HL-60 (cell line): ENCODE results near the gene NOD2.

ENCODE experiments used
- DNase-seq, 2 experiments: peaks; one replicate each; pipeline ENCODE4 v3.0.0-alpha.2; 2010 to 2020; ENCODE audit warnings: low read depth in 1 of 2, low spot score in 1 of 2
- H3K27ac ChIP-seq: fragments of 250-450 bp; sonication (Bioruptor Pico); replicated peaks from 2 replicates; pipeline ENCODE4 v1.5.1; 2020; ENCODE audit warnings: mild to moderate bottlenecking, moderate library complexity
- H3K27me3 ChIP-seq: fragments of 250-450 bp; sonication (Bioruptor Pico); 2 replicates; pipeline ENCODE4 v1.5.1; 2021; ENCODE audit warnings: mild to moderate bottlenecking, moderate library complexity; ENCODE audit not compliant: insufficient read depth, poor library complexity, severe bottlenecking
- H3K4me3 ChIP-seq: replicated peaks from 2 replicates; pipeline ENCODE4 v1.5.1; 2011; ENCODE audit warnings: mild to moderate bottlenecking, control low read depth, low read length; ENCODE audit not compliant: insufficient read depth
- GABPA ChIP-seq: IDR thresholded peaks from 2 replicates; pipeline ENCODE4 v1.6.1; 2012; ENCODE audit warnings: low read depth
- POLR2AphosphoS5 ChIP-seq: IDR thresholded peaks from 2 replicates; pipeline ENCODE4 v1.6.1; 2012; ENCODE audit warnings: low read depth
- SPI1 ChIP-seq: IDR thresholded peaks from 2 replicates; pipeline ENCODE4 v1.6.1; 2012; ENCODE audit warnings: low read depth, mild to moderate bottlenecking, borderline replicate concordance
- TF ChIP-seq, protein P1 (sequence below): IDR thresholded peaks from 2 replicates; pipeline ENCODE4 v1.6.1; 2012; ENCODE audit warnings: low read depth; ENCODE audit not compliant: insufficient replicate concordance
- TF ChIP-seq, protein P2 (sequence below): IDR thresholded peaks from one replicate; pipeline ENCODE4 v1.5.1; 2011; ENCODE audit warnings: low read length, control low read depth, inconsistent platforms; ENCODE audit not compliant: insufficient read depth

Gene NOD2

DNA sequence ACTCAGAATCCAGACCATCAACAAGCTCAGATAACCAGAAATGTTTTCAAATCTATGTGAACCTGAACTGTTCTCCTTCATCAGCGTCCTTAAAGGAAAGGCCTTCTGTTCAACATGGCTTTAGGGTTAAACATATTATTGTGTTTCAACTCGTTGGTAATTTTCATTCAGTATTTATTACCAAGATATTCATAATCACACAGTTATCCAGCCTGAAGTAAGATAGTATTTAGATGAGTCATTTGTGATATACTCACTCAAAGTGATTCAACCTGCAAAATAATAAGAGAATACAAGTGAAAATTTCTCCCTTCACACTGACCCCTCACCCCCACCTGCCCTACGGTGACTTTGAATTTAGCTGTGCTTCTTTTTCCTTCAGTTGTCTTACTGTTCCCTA lies 51.5 kb downstream of the NOD2 start:
- DNase-seq: no peak
- Histone ChIP-seq H3K4me3 (no peak overlapping the region), H3K27ac (no peak overlapping the region), H3K27me3 (no peaks in the 10 kb centered on the region)
- TF ChIP-seq GABPA: no peak
- TF ChIP-seq, protein P1, sequence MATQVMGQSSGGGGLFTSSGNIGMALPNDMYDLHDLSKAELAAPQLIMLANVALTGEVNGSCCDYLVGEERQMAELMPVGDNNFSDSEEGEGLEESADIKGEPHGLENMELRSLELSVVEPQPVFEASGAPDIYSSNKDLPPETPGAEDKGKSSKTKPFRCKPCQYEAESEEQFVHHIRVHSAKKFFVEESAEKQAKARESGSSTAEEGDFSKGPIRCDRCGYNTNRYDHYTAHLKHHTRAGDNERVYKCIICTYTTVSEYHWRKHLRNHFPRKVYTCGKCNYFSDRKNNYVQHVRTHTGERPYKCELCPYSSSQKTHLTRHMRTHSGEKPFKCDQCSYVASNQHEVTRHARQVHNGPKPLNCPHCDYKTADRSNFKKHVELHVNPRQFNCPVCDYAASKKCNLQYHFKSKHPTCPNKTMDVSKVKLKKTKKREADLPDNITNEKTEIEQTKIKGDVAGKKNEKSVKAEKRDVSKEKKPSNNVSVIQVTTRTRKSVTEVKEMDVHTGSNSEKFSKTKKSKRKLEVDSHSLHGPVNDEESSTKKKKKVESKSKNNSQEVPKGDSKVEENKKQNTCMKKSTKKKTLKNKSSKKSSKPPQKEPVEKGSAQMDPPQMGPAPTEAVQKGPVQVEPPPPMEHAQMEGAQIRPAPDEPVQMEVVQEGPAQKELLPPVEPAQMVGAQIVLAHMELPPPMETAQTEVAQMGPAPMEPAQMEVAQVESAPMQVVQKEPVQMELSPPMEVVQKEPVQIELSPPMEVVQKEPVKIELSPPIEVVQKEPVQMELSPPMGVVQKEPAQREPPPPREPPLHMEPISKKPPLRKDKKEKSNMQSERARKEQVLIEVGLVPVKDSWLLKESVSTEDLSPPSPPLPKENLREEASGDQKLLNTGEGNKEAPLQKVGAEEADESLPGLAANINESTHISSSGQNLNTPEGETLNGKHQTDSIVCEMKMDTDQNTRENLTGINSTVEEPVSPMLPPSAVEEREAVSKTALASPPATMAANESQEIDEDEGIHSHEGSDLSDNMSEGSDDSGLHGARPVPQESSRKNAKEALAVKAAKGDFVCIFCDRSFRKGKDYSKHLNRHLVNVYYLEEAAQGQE: no peak
- no peak for TF ChIP-seq SPI1
- TF ChIP-seq POLR2AphosphoS5: no peak
- TF ChIP-seq, protein P2, sequence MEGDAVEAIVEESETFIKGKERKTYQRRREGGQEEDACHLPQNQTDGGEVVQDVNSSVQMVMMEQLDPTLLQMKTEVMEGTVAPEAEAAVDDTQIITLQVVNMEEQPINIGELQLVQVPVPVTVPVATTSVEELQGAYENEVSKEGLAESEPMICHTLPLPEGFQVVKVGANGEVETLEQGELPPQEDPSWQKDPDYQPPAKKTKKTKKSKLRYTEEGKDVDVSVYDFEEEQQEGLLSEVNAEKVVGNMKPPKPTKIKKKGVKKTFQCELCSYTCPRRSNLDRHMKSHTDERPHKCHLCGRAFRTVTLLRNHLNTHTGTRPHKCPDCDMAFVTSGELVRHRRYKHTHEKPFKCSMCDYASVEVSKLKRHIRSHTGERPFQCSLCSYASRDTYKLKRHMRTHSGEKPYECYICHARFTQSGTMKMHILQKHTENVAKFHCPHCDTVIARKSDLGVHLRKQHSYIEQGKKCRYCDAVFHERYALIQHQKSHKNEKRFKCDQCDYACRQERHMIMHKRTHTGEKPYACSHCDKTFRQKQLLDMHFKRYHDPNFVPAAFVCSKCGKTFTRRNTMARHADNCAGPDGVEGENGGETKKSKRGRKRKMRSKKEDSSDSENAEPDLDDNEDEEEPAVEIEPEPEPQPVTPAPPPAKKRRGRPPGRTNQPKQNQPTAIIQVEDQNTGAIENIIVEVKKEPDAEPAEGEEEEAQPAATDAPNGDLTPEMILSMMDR: no peak

DNA sequence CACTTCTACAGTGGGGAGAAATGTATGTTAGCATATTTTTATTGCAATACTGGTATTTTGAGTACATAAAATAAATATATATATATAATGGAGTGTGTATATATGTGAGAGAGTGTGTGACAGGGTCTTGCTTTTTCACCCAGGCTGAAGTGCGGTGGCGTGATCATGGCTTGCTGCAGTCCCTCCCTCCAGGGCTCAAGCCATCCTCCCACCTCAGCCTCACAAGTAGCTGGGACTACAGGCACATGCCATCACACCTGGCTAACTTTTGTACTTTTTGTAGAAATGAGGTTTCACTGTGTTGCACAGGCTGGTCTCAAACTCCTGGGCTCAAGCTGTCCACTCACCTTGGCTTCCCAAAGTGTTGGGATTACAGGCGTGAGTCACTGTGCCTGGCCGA lies 52.5 kb downstream of the NOD2 start:
- Histone ChIP-seq H3K27me3 (no peaks in the 10 kb centered on the region), H3K4me3 (no peak overlapping the region)
- TF ChIP-seq, protein P1: no peak
- TF ChIP-seq, protein P2: no peak
- TF ChIP-seq POLR2AphosphoS5: no peak

DNA sequence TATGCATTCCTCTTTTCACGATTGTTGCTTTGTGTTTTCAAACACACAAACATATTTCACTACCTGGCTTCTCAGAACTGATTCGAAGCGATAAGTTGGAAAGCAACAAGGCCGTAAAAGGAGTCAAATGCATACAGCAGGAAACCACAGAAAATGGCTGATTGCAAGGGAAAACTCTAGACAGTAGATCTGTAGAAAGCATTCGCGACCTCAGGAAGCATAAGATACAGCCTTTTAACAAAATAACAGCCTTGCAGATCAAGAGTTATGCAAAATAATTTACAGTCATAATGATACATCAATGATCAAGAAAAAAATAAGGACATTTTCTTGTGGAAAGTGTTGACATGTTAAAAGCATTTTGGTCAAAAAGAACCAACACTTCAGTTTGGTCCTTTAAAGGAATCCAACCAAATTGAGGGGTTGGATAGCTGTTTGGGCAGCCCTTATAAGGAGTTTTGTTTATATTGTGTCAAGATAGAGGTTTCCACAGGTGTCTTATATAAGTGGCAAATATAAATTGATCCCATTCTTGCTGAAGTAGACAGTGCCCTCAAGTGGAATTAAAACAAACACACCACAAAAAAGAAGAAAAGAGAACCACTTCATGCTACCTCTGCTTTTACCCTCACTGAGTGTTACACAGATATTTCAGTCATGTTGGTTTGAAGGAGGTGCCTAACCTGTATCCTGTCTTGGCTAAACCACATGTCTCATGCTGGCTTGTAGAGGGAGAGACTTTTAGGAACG lies 54.0 kb downstream of the NOD2 start:
- TF ChIP-seq POLR2AphosphoS5: no peak
- TF ChIP-seq, protein P1: no peak
- TF ChIP-seq, protein P2: peak; percentile 12
- no peak overlapping the region for H3K4me3 ChIP-seq
- DNase-seq: peak in 1 of 2 experiments; percentile 45

More for the DNA sequence above, 52.5 kb downstream of the NOD2 start:
- no peak overlapping the region for H3K27ac ChIP-seq
- no peak for DNase-seq

More for the DNA sequence above, 54.0 kb downstream of the NOD2 start:
- Histone ChIP-seq H3K27ac (peak overlapping the region; percentile 29; the same call in 1 of the 2 replicates), H3K27me3 (no peaks in the 10 kb centered on the region)
